NCI-H1930 (cell line): ENCODE measurements around the gene ALDH1L2.
"Not testable (repeated sequence)": the region's sequence is repeated elsewhere in the genome, so short reads cannot be mapped to it uniquely, and the experiment has no call there.

ENCODE experiments used
- DNase-seq, 2 experiments: peaks; one replicate each; lab custom pipeline; 2025; lab: John Stamatoyannopoulos, UW

Gene ALDH1L2

DNA sequence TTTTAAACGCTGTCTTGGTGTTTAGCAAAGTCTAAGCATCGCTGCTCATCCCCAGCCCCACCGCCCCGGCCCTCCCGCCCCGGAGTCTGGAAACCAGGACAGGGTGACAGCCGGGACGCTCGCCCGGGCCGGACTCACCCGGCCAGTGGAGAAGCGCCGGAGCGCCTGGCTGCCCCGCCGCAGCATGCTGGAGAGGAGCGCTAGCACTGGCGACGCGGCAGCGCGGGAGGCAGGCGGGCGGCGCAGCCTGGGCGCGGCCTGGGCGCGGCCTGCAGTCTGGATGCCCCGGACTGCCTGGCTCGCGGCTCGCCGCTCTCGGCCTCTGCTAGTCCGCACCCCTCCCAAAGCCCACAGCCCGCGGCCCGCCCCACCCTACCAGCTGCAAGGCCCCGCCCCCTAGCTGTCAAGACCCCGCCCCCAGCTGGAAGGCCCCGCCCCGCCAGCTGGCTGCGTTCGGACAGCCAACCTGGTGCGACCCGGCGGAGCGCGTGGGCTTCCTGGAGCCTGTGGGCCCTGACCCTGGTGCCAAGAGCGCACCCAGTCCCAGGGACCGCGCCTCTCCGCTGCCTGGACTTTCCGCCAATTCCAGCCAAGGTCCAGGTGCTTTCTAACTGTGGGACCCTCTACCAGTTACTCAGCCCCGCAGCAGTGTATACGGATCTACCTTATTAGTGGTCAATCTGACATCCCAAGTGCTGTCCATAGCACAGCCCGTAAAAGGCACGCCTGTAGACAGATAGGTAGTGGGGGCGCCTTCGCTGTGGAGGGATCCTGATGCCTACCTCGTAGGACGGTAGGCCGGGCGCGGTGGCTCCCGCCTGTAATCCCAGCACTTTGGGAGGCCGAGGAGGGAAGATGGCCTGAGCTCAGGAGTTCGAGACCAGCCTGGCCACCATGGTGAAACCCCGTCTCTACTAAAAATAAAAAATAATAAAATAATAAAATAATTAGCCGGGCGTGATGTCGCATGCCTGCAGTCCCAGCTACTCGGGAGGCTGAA lies at the start of gene ALDH1L2:
Gene ALDH1L2 (minus strand): TSS at position 208 of the 1,000 bp plus-strand sequence. CDS start 22 bp downstream, at position 186.
- no peak for DNase-seq

DNA sequence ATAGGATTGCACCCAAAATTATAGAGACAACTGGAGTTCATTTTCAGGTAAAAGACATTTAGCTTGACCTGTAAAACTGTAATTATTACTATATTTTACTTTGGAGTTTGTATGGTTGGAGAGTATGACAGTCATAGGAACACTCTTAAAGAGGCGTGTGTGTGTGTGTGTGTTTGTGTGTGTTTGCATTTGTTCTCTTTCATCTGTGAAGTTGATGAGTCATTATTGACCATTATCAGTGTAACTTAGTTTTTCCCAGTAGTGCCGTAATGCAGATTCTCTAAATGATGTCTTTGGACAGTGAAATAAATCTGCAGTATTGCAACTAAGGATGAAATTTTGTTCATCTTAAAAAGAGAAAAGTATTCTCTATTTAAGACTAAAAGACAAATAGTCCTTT lies 36.3 kb upstream of the ALDH1L2 start:
- DNase-seq = no peak

DNA sequence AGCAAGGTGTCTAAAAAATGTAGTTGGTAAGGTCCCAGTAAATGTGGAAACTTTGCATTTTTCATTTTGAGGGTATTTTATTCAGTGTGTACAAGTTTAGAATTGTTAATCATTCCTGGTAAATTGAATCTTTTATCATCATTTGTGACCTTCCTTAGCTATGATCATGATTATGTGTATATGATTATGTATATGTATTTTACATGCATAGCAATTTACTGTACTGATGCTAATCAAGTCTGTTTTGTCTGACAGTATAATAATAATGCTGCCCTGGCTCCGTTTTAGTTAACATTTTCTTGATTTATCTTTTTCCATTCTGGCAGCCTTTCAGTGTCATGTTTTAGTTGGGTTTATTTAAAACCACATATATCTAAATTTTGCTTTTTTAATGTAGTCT lies 32.7 kb upstream of the ALDH1L2 start:
- DNase-seq = no peak

DNA sequence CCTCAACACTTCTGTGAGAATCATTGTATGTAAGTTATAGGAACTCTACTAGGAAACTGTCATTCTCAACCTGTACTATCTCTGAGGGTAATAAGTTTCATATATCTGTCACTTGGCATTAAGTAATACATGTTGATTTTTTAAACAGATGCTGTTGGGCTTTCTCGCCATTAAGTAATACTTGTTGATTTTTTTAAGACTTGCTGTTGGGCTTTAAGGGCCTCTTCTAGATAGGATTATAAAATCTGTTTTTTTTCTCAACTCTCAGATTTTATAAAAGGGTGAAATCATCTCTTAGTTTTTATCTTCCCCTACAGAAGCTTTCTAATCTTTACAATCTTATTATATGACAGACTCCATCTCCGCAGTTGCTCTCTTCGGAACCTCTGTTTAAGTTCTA lies 28.8 kb upstream of the ALDH1L2 start:
- DNase-seq = no peak

DNA sequence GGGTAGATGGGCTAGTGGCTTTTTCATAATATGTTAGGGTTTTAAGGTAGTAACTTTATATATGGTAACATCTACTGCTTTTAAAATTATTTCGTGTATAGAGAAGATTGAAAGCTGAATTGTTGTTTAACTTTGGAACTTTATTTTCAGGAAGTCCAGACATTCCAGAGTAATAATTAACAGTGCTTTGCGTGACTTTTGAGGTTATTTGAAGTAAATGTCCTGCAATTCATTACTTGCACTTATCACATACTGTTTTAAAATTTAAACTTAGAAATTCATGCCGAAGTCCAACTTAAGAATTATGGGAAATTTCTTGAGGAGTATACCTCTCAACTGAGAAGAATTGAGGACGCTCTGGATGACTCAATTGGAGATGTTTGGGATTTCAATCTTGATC lies 26.6 kb upstream of the ALDH1L2 start:
- no peak for DNase-seq

DNA sequence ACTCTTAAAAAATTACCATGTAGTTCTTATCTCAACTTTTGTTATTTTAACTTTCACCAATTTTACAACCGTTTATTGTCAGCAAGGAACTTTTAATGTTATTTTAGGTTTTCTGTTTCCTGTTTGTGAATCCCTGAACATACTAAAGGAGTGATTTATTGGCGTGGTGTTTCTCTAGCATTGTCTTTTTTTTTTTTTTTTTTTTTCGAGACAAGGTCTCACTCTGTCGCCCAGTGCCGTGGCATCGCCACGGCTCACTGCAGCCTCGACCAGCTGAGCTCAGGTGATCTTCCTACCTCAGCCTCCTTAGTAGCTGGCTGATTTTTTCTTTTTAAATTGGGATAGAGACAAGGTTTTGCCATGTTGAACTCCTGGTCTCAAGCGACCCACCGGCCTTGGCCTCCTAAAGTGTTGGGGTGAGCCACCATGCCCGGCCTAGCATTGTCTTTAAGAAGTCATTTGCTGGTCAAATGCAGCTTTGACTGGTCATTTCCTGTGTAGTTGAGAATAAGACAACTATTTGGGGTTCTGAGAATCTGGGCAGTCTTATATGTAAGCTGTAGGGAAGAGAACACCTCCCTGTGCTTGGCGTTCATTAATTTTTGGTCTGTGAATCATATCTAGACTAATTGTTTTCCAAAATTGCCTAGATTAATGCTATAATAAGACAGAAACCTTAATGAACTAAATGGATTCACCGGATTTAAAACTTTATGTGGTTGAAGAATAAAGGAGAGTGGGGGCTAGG lies 25.4 kb upstream of the ALDH1L2 start:
- no peak for DNase-seq

DNA sequence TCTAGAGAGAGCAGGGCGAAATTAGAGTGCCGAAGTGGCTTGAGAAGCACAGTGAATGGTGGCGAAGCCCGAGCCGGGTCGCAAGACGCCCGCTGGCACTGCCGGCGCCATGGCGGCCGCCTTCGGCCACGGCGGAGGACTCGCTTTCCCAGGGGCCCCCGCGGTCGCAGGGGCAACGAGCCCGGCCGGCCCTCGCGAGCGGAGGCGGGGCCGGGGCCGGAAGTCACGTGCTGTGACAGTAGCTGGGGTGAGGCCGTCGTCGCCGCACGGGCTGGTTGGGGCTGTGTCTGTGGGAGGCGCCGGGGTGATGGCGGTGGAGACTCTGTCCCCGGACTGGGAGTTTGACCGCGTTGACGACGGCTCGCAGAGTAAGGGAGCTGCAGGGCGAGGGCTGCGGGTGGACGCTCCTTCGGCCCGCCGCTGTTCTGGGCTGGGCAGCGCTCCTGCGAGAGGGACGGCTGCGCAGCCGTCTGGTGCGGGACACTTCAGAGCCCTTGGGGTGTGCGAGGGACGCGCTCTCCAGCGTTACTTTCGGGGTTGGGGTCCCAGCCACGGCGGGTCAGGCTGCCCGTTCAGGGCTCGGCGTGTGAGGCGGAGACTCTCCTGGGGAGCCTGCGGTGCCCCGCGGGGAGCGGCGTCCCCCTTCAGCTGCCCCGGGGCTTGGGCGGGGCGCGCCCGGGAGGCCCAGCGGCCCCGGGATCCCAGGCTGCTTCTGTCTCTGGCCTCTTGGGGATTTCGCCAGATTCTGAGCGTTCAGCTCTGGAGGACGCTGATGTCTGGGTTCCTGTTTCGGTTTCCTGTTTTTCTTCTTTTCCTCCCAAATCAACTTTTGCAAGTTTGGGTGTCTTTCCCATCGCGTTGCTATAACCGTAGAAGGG lies 23.5 kb upstream of the ALDH1L2 start, which contains the start of gene WASHC4:
Gene WASHC4 (plus strand): TSS at position 238 of the 878 bp plus-strand sequence. CDS start 70 bp downstream, at position 308.
- peak; percentile 82 to 94 for DNase-seq

DNA sequence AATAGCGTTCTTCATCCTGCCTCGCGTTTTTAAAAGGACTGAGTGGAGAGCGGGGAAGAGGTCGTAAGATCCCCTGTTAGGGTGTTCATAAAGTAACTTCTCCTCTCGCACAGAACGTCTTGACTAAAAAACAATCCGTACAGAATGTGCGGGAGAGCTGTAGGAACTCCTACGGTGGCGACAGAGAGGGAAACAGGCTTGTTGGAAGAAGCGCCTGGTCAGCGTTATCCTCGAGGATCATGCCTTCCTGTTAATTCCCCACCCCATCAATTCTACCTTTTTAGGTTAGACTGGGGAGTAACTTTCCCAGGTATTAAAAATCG lies 22.9 kb upstream of the ALDH1L2 start:
- peak in 1 of 2 experiments; percentile 65 for DNase-seq

DNA sequence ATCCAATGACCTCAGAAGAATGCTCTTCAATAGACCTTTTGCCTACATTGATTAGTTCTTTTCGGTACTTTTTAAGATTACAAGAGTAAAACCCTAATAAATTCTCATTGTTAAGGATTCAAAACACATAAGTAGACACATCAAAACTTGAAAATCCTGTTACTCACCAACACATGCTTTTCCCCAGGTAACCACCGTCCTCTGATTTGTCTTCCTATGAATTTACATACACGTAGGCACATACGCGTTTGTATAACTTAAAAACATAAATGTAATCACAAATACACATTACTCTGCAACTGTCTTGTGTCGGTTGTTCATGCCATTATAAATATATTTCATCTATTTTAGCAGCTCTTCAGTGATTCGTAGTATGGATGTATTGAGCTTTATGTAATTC lies 22.4 kb upstream of the ALDH1L2 start:
- DNase-seq = no peak

DNA sequence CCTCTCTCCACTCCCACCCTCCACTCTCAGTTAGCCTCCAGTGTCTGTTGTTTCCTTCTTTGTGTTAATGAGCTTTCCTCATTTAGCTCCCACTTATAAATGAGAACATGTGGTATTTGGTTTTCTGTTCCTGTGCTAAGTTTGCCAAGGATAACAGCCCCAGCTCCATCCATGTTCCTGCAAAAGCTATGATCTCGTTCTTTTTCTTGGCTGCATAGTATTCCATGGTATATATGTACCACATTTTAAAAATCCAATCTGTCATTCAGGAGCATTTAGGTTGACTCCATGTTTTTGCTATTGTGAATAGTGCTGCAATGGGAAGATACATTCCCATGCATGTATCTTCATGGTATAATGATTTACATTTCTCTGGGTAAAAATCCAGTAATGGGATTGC lies 20.5 kb upstream of the ALDH1L2 start:
- no peak for DNase-seq

DNA sequence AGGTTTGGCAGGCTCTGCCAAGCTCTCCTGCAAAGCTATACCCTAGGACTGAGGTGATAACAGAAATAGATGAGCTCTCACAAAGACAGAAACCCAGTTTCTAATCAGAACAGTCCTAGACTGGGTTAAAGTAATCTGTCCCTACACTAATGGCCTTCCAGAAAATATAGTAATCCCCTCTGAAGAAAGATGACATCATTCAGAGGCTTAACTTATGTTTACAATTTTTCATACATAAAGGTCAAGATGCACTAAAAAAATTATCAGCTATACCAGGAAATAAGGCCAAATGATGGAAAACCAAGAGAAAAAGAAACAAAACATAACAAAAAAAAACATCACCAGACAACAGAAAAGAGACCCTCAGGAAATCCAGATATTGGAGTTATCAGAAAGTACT lies 18.4 kb upstream of the ALDH1L2 start:
- DNase-seq = no peak

DNA sequence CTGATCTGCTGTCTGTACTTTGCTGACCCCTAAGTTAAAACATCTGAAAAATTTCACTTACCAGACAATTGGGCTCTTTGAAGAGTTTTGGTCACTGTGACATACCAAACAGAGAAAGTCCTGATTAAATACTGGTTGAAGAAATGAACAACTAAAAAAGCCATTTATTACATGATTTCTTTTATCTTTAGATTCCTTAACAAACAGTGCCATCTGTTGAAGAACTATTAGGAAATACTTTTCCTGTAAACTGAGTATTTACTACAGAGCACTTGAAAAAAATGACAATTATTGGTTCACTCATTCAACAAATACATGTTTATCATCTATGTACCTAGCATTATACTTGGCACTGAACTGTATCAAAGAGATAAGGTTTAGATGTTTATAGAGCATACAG lies 16.7 kb upstream of the ALDH1L2 start:
- DNase-seq = no peak

DNA sequence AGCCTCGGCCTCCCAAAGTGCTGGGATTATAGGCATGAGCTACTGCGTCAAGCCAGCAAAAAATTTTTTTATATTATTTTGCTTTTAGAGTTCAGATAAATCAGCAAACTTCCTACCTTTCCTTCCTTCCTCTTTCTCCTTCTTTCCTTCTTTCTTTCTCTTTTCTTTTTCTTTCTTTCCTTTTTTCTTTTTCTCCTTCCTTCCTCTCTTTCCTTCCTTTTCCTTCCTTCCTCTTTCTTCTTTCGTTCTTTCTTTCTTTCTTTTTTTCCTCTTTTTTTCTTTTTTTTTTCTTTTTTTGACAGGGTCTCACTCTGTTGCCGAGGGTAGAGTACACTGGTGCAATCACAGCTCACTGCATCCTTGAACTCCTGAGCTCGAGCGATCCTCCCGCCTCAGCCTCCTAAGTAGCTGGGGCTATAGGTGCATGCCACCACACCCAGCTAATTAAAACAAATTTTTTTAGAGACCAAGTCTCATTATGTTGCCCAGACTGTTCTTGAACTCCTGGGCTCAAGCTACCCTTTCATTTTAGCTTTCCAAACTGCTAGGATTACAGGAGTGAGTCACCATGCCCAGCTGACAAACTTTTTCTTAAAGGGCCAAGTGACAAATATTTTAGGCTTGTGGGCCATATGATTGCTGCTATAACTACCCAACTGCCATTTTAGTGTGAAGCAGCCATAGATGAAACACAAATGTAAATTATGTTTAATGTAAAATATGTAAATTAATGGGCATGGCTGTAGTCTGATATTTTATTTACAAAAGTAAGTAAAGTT lies 16.1 kb upstream of the ALDH1L2 start:
- DNase-seq = no peak

DNA sequence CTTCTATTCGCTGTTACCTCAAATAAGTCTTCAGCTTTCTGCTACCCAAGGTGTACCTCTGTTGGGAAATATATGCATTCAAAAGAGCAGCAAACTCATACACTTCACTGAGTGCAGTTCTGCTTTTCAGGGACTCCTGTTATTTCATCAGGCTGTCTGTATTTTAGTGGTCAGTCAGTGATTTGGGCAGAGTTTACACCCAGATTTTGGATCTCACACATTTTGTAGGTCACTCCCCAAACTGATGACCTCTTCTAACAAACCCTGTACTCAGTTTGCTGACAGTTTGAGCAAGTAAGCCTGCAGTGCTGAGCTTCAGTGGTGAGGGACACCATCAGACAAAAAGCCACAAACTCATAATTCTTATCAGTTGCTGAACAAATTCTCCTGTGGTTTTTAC lies 15.1 kb upstream of the ALDH1L2 start:
- DNase-seq = no peak

DNA sequence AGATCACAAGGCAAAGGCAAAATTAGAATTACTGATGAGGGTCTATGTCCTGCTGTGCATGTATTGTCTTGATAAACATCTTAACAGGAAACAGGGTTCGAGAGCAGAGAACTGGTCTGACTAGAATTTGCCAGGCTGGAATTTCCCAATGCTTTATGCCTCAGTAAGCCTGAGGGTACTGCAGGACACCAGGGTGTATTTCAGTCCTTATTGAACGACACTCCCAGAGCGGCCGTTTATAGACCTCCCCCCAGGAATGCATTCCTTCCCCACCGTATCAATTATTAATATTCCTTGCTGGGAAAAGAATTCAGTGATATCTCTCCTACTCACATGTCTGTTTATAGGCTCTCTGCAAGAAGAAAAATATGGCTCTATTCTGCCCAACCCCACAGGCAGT lies 11.1 kb upstream of the ALDH1L2 start:
- DNase-seq = not testable (repeated sequence)

DNA sequence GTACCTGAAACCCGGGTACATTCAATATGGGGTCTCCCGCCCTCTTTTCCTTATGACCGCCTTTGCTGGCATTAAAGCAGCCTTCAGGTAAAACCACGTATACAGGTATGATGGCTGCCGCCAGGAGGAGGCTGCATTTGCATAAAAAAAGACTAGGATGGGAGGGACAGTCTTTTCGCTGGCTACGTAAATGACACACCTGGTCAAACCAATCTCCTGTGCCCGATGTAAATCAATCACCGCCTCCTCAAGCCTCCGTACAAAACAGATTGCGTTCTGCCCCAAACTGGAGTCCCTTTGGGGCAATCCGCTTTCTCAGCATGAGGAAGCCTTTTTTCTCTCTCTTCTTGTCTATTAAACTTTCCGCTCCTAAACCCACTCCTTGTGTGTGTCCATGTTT lies 8.1 kb upstream of the ALDH1L2 start:
- DNase-seq = peak in 1 of 2 experiments; percentile 24

DNA sequence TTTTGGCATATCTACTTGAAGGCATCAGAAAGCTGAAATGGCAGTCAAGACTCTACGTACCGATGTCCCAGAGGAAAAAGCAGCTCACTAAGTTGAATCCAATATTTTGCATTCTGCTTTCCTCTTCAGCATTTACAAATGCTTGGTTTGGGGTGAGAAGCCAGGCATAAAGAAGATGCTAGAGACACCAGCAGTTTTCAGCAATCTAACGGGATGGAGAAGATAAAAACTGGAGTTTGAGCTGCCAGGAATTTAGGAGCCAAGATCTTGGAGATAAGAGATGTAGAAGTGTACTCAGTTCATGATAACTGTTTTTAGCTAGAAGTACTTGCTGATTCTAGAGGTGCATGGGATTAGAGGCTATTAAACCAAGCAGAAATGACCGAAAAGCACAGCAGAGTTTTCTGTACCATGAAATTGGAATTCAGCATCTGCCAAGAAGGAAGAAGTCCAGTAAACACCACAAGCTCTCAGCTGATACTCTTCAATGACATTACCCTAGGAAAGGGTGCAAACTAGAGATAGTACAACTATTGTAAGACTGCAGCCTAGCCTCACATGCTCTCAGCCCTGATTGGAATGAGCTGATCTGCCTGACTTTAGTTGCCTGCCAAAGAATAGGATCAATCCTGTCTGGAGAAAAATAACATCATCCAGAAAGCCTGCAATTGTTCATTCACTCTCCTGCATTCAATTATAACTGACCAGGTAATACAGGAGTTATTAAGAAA lies 7.4 kb upstream of the ALDH1L2 start:
- no peak for DNase-seq

DNA sequence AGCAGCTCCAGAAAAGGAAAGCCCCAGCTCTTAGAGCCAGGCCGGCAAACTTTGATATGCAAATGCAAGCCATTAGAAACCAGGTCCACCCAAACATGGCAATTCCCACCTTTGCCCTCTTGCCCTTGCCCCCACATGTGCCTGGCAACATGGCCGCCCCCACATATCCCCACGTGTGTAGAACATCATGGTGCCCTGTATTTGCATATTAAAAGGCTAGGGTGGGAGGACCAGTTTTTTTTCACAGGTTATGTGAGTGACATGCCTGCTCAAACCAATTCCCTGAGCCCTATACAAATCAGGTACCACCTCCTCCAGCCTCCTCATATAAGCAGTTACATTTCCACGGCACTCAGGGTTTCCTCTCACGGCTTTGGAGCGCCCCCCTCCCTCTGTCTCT lies 6.1 kb upstream of the ALDH1L2 start:
- no peak for DNase-seq

DNA sequence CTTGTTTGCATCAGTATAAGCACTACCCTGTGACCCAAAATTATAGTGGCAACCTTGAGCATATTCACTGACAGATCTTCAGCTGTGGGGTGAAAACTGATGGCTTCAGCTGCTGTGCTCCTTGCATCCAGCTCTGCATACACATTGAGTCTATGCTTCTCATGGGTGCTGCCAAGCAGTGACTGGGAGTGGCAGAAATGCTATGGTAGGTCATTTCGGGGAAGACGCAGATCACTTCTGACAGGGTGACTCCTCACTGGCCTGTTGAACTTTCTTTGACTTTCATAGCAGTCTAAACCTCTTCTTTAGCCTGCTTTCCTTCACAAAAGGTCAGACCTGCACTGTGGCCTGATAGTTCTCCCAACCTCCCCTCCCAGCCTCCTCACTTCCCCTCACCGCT lies 5.6 kb upstream of the ALDH1L2 start:
- DNase-seq = no peak

DNA sequence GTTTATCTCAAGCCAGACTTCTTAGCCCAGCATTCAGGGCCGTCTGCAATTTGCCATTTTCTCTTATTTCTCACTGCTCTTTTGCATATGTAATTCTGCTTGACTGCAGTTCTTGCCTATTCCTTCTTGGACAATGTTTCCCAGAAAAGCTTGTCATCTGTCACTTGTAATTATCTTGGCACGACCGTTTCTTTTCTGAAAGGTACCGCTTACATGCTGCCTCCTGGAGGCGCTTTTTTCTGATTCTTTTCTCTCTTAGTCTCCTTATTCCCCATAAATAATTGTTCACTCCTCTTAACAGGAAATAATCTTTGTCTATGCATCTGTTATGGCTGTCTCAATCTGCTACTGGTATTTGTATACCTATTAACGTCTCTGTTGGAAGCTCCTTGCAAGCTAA lies 1.2 kb upstream of the ALDH1L2 start:
- DNase-seq = no peak
